ENCODE data around the gene TLE5. TPM values are rescaled to one million over a fixed set of nuclear protein-coding genes. Genes with fewer than 3 reads are reported as not detected.

TLE5 gene
- polyA plus RNA-seq, 2 of the 4 experiments (the other 2 are of a cell fraction): 171 to 216 TPM

- TF ChIP-seq SMC3 (IDR thresholded peaks at IDR 0.05): no peak
- TF ChIP-seq HOXB5 (CRISPR knock-in tag; IDR thresholded peaks at IDR 0.05): no peak
- TF ChIP-seq RNF2 (IDR thresholded peaks at IDR 0.05; ENCODE audit: borderline replicate concordance, low read depth): no peak
- TF ChIP-seq ZC3H11A (IDR thresholded peaks at IDR 0.05): no peak
- TF ChIP-seq ESRRA (IDR thresholded peaks at IDR 0.05; ENCODE audit: borderline replicate concordance, low read length): no peak
- TF ChIP-seq RARB (CRISPR knock-in tag; IDR thresholded peaks at IDR 0.05): no peak
- FAIRE-seq: no peak
- WGBS (ENCODE audit: missing lambda C conversion rate): 78% methylated on average over 2 of the region's 47 CpGs
- no peaks in the 10 kb centered on the region for H3K9me3 ChIP-seq
- peak overlapping the region; percentile 81 for H3K4me2 ChIP-seq
- ATAC-seq: no peak
- ChIA-PET CTCF (interaction anchor here (1.5 kb wide), 1 partner anchor 62 kb away, joined by 4 read pairs; no protein-coding TSS in a partner anchor), POLR2A (no interaction called here)
- peaks cover 9% of the 10 kb centered on the region; the same call in 2 of the 3 replicates for H3K4me1 ChIP-seq
- no peak for DNase-seq (ENCODE audit: low read depth in 1 of 2, low spot score in 1 of 2)
- H3K27ac ChIP-seq: peak overlapping the region; percentile 49 to 79; a peak in 4 of 6 replicates
- peak overlapping the region; percentile 39 for H3K4me3 ChIP-seq
Measured at GRCh38 chr19:3046698-3047495, 15.4 kb downstream of the TLE5 start.

- TF ChIP-seq BCL3 (IDR thresholded peaks at IDR 0.05) (no peak), HOXB5 (CRISPR knock-in tag; IDR thresholded peaks at IDR 0.05) (no peak), POLR2A (IDR thresholded peaks at IDR 0.05; ENCODE audit: low read length) (no peak), ZFP36 (IDR thresholded peaks at IDR 0.05; ENCODE audit: borderline replicate concordance, partially characterized antibody) (no peak), RAD21 (conservative IDR thresholded peaks at IDR 0.05 in 1 of 2, IDR thresholded peaks at IDR 0.05 in 1 of 2) (no peak), EP300 (IDR thresholded peaks at IDR 0.05) (no peak)
- Histone ChIP-seq H3K4me2 (peak overlapping the region; percentile 8; the same call in 1 of the 3 replicates), H3K9me3 (no peaks in the 10 kb centered on the region), H3K27ac (peak overlapping the region in 1 of 2 experiments; percentile 41; a peak in 1 of 6 replicates), H3K4me3 (no peak overlapping the region), H3K4me1 (peaks cover 7% of the 10 kb centered on the region; the same call in 2 of the 3 replicates)
- no peak for ATAC-seq
- POLR2A ChIA-PET: no interaction called here
- CTCF ChIA-PET: interaction anchor here (0.7 kb wide), 1 partner anchor 57 kb away, joined by 3 read pairs; no protein-coding TSS in a partner anchor
- no peak for FAIRE-seq
- 77% methylated on average over 9 of the region's 16 CpGs for WGBS (ENCODE audit: missing lambda C conversion rate)
- DNase-seq (ENCODE audit: low read depth in 1 of 2, low spot score in 1 of 2): no peak
Measured at GRCh38 chr19:3045885-3046697, 16.2 kb downstream of the TLE5 start.

GRCh38 chr19:3045191-3045590, 17.1 kb downstream of the TLE5 start:
- Histone ChIP-seq H3K4me3 (no peak overlapping the region), H3K4me2 (no peak overlapping the region), H3K27ac (no peak overlapping the region), H3K9me3 (no peaks in the 10 kb centered on the region), H3K4me1 (peaks cover 4% of the 10 kb centered on the region; the same call in 1 of the 3 replicates)
- ATAC-seq: 0 out of 6 replicates have a peak, but pooled peaks of 1 of the 2 experiments have one; percentile 22
- CTCF ChIA-PET: no interaction called here
- no peak for FAIRE-seq
- POLR2A ChIA-PET: no interaction called here
- no peak for DNase-seq (ENCODE audit: low read depth in 1 of 2, low spot score in 1 of 2)
- 86% methylated on average over 6 of the region's 6 CpGs for WGBS (ENCODE audit: missing lambda C conversion rate)
- no peak for TF ChIP-seq NPAS2 (CRISPR knock-in tag; IDR thresholded peaks at IDR 0.05; ENCODE audit: borderline replicate concordance)
- no peak for TF ChIP-seq CHD4 (IDR thresholded peaks at IDR 0.05; ENCODE audit: borderline replicate concordance)
- TF ChIP-seq RCOR1 (IDR thresholded peaks at IDR 0.05; ENCODE audit: low read depth, low read length): no peak
- no peak for TF ChIP-seq CEBPB (IDR thresholded peaks at IDR 0.05)
- TF ChIP-seq FOSL2 (IDR thresholded peaks at IDR 0.05): no peak
- no peak for TF ChIP-seq FOSL2 (CRISPR knock-in tag; IDR thresholded peaks at IDR 0.05)
- no peak for TF ChIP-seq KDM1A (IDR thresholded peaks at IDR 0.05; ENCODE audit: low read depth)
- TF ChIP-seq KDM5A (IDR thresholded peaks at IDR 0.05): no peak
- TF ChIP-seq CTCF (IDR thresholded peaks at IDR 0.05): no peak
- no peak for TF ChIP-seq RARB (CRISPR knock-in tag; IDR thresholded peaks at IDR 0.05)
- no peak for TF ChIP-seq RAD21 (conservative IDR thresholded peaks at IDR 0.05 in 1 of 2, IDR thresholded peaks at IDR 0.05 in 1 of 2)
- TF ChIP-seq MYC (IDR thresholded peaks at IDR 0.05; ENCODE audit: borderline replicate concordance, low read length): no peak
- no peak for TF ChIP-seq HOXB5 (CRISPR knock-in tag; IDR thresholded peaks at IDR 0.05)
- no peak for TF ChIP-seq PBX3 (IDR thresholded peaks at IDR 0.05)
- TF ChIP-seq HMGXB4 (CRISPR knock-in tag; IDR thresholded peaks at IDR 0.05; ENCODE audit: borderline replicate concordance): no peak
- TF ChIP-seq NR3C1 (IDR thresholded peaks at IDR 0.05): no peak
